Endometrium (tissue), 2 donors: ENCODE data around the gene CTNNA1.
"Not testable (repeated sequence)": the region's sequence is repeated elsewhere in the genome, so short reads cannot be mapped to it uniquely, and the experiment has no call there.

Source experiments
- FAIRE-seq: peaks from 2 replicates; lab custom pipeline; 2012; peaks lifted over from hg19 to GRCh38; lab: Jason Lieb, UNC
- donor health status: control.
- donor health status: control.

CTNNA1 gene

GRCh38 chr5:138724470-138725146, 28.6 kb upstream of the CTNNA1 start:
- FAIRE-seq, result no peak

DNA sequence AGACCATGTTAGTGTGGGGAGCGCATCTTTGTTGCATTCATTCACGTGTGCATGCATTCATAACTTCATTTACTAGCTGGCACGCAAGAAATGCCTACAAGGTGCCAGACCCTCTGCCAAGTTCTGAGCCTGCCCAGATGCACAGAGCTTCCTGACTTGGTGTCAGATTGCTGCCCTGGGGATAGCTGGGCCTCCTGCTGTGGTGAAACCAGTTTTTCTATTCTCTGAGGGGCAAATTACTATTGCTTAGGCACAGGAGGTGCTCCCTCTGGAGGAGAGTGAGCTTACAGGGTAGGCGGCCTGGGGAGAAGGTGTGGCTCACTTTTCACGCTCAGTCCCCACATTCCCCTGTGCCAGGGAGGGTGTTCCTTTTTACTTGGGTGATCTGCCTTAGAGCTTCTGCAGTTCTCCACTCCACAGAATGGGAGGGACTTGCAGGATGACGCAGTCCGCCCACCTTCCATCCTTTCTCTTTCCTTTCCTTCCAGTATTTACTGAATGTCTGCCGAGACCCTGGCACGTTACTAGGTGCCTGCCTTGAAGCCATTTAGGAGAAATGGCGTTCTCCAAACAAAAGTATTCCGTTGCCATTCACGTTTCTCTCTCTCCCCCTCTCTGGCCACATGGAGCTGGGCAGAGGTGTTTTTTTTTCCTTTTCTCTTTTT, 27.9 kb upstream of the CTNNA1 start:
- FAIRE-seq, result no peak

- FAIRE-seq, result no peak
Measured at GRCh38 chr5:138725818-138726416, 27.3 kb upstream of the CTNNA1 start.

GRCh38 chr5:138726848-138727247, 26.4 kb upstream of the CTNNA1 start:
- FAIRE-seq, result no peak

GRCh38 chr5:138730496-138730895, 22.7 kb upstream of the CTNNA1 start:
- FAIRE-seq, result not testable (repeated sequence)

GRCh38 chr5:138732466-138732865, 20.8 kb upstream of the CTNNA1 start:
- no peak for FAIRE-seq

- FAIRE-seq, result no peak
Measured at GRCh38 chr5:138732933-138733332, 20.3 kb upstream of the CTNNA1 start.

DNA sequence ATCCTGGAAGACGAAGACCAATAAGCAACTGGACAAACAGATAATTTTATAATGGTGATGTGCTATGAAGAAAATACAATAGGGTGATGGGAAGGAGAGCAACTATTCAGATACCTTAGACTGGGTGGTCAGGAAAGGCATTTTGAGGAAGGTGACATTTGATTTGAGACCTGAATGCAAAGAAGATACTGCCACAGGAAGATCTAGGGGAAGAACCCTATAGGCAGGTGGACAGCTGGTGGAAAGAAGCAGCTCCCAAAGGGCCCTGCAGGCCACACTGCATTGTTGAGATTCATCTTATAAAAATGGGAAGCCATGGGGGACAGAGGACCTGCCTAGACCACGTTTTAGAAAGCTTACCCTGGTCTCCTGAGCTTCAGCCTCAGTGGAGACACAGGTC, 19.7 kb upstream of the CTNNA1 start:
- no peak for FAIRE-seq

GRCh38 chr5:138736293-138736692, 16.9 kb upstream of the CTNNA1 start:
- no peak for FAIRE-seq

DNA sequence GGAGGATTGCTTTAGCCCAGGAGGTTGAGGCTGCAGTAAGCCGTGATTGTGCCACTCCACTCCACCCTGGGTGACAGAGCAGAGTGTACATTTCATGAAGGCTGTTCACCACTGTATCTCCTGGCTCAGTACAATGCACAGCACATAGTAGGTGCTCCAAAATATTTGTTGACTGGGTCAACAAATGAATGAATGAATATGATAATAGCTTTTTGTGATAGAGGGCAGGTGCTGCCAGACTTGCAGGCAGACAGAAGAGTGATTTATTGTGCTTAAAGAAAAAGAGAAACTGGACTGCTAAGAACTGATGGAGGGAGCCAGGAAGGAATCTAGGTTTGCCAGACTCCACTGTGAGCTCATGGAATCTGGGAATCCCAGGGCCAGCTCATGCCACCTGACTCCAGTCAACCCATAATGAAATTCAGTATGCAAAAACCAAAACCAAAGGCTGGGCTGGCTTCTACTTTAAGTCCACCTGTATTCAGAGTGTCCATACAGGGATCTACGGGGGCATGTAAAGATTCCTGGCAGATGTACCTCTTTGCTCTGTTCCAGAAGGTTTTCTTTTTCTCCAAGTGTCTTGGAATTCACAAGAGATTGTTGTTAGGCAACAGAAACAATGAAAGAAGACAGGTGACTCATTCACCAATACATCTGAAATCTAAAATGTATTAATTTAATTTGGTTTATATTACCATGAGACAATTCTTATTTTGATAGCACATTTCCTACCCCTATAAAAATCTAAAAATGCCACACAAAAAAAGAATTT, 15.5 kb upstream of the CTNNA1 start:
- no peak for FAIRE-seq

DNA sequence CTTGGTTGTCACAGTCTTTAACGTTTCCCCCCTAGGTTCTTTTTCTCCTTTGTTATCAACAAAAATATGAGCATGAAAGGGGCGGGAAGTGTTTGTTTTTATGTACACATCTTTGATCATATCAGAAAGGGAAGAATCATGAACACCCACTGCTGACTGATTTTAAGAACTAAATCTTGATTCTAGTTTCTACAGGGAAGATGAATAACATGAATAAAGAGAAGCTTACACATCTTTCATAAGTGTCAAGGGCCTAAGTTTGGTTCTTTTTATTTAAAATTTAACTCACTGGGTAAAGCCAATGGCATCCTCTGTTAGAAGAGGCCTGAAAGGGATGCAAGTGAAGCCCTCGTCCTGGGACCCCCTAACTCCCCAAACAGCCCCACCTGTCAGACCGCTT, 14.8 kb upstream of the CTNNA1 start:
- FAIRE-seq, result no peak

GRCh38 chr5:138739938-138740337, 13.3 kb upstream of the CTNNA1 start:
- no peak for FAIRE-seq

GRCh38 chr5:138743484-138743883, 9.7 kb upstream of the CTNNA1 start:
- no peak for FAIRE-seq

DNA sequence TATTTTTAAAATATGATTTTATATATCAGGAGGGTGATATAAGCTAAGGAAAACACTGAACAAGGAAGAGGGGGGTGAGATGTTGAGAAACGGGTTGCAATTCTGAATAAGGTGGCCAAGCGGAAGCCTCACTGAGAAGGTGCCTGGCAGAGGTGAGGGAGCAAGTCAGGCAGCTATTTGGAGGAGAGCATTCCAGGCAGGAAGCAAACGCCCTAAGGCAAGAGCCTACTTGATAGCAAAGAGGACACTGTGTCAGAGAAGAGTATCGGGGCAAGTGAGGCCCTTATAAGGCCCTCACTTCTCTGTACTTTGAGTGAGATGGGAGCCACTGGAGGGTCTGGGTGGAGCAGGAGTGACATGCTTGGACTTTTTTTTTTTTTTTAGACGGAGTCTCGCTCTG, 8.0 kb upstream of the CTNNA1 start:
- FAIRE-seq, result no peak

DNA sequence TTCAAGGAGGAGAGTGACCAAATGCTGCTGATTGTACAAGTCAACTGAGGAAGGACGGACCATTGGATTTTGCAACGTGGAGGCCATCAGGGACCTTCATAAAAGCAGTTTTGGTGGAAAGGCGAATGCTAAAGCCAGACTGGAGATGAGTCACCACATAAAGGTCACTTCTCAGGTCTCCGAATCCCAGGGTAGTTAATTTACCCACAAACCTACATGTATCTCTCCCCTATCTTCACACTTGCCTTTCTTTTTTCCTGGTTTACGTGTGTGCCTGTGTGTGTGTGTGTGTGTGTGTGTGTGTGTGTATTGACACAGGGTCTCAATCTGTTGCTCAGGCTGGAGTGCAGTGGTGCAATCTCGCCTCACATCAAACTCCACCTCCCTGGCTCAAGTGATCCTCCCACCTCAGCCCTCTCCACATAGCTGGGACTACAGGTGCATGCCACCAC, 4.6 kb upstream of the CTNNA1 start:
- no peak for FAIRE-seq

- FAIRE-seq, result not testable (repeated sequence)
Measured at GRCh38 chr5:138751344-138751743, 1.9 kb upstream of the CTNNA1 start.

DNA sequence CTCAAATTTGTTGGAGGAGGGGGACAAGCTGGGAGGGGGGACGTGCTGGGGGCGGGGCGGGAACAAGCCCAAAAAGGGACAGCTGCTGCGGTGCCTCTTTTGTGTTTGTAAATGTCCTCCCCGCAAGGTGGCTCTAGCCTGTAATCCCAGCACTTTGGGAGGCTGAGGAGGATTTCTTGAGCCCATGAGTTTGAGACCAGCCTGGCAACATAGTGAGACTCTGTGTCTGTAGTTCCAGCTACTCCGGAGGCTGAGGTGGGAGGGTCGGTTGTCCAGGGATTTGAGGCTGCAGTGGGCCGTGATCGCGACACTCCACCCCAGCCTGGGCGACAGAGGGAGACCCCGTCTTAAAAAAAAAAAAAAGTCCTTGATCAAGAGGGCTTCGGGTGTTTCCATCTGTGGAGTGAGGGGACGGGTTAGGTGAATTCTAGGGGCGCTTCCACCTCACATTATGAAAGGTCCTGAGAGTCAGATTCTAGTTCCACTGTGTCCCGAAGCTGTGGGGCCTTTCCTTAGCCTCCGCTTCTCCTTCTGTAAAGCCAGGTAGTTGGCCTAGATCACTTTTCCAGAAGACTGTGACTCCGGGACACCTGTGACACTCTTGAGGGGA, 779 bp upstream of the CTNNA1 start:
- FAIRE-seq, result no peak

- FAIRE-seq, result no peak
Measured at GRCh38 chr5:138753794-138754698, 821 bp downstream of the CTNNA1 start.

DNA sequence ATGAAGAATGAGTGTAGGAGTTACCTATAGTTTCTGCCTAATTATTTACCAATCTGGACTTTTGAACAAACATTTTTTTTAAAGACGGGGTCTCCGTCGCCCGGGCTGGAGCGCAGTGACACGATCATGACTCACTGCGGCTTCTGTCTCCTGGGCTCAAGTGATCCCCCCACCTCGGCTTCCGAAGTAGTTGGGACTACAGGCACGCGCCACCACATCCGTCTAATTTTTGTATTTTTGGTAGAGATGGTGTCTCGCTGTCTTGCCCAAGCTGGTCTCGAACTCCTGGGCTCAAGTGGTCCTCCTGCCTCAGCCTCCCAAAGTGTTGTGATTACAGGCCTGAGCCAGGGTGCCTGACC, 1.5 kb downstream of the CTNNA1 start:
- FAIRE-seq, result no peak

DNA sequence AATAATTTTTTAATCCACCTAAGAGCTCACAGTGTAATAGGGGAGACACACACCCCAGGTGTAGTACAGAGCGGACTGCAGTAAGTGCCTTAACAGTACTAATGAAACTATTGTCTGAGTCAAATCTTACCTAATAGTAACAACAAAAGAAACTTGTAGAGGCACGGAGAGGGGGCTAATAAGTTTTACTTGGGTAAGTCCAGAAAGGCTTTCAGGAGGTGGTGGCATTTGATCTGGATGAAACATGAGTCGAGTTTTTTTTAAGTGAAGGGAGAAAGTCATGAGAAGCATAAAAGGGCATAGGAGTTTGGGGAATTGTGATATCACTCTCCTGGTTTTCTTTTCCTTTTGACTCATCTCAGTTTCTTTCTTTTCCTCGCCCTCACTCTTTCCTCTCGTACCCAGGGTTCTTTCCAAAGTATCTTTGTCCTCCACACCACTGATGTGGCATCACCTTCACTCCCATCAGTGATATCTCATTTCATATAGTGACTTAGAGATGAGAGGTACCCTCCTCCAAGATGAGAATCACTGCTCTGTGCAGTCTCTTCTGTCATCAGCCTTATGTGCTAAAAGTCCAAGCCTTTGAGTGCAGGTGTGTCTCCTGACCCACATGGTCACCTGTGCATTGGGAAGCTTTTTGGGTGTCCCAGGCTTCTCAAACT, 2.0 kb downstream of the CTNNA1 start:
- no peak for FAIRE-seq
